Urinary bladder (tissue), 4 donors: ENCODE data around the gene AMIGO2. TPM values are rescaled to one million over a fixed set of nuclear protein-coding genes. Genes with fewer than 3 reads are reported as not detected.

Experiments
- DNase-seq: peaks from one replicate; pipeline ENCODE4 v3.0.0-alpha.2; 2015; ENCODE audit errors: extremely low spot score
- H3K27ac ChIP-seq: one replicate; pipeline ENCODE4 v1.5.1; 2013; ENCODE audit warnings: low read depth, mild to moderate bottlenecking, moderate library complexity
- H3K36me3 ChIP-seq: one replicate; pipeline ENCODE4 v1.6.1; 2013; ENCODE audit warnings: mild to moderate bottlenecking, moderate library complexity; ENCODE audit not compliant: insufficient read depth
- H3K4me1 ChIP-seq: one replicate; pipeline ENCODE4 v1.6.1; 2013; ENCODE audit warnings: mild to moderate bottlenecking, moderate library complexity; ENCODE audit not compliant: insufficient read depth
- H3K4me3 ChIP-seq: one replicate; pipeline ENCODE4 v1.5.1; 2013; ENCODE audit warnings: low read depth, low read length
- WGBS: extraction: QIAGEN DNeasy Blood & Tissue Kit; methylation state at CpG from one replicate; pipeline ENCODE4 v1.1.7; 2013; 5-methylcytosine and 5-hydroxymethylcytosine counted together
- polyA plus RNA-seq: library from polyadenylated mRNA; stranded (reverse); fragments of 200-250 nt; gene quantifications from one replicate; pipeline ENCODE4 v1.2.3, GENCODE V29; 2013
- total RNA-seq: library from RNA; depleted of rRNA; stranded (reverse); fragments of >200 nt; gene quantifications from one replicate; pipeline ENCODE4 v1.2.3, GENCODE V29; 2014
- donor health status: healthy with polysubstance abuse.
- donor health status: healthy.

Gene AMIGO2
- total and polyA plus RNA-seq, 2 donors: 17.9 to 21.6 TPM

DNA sequence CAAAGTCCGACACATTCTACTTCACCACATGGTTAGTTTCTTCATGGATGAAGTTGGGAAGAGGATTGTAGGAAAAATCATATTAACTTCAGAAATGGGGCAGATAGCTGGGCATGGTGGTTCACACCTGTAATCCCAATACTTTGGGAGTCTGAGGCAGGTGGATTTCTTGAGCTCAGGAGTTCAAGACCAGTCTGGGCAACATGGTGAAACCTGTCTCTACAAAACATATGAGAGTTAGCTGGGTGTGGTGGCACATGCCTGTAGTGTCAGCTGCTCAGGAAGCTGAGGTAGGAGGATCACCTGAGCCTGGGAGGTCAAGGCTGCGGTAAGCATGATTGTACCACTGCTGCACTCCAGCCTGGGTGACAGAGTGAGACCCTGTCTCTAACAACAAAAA is 49.9 kb downstream of the AMIGO2 start:
- Histone ChIP-seq H3K4me3 (no peak overlapping the region), H3K36me3 (no peaks in the 10 kb centered on the region), H3K27ac (no peak overlapping the region), H3K4me1 (no peaks in the 10 kb centered on the region)
- WGBS: 92% methylated on average over 2 of the region's 2 CpGs
- DNase-seq: no peak

DNA sequence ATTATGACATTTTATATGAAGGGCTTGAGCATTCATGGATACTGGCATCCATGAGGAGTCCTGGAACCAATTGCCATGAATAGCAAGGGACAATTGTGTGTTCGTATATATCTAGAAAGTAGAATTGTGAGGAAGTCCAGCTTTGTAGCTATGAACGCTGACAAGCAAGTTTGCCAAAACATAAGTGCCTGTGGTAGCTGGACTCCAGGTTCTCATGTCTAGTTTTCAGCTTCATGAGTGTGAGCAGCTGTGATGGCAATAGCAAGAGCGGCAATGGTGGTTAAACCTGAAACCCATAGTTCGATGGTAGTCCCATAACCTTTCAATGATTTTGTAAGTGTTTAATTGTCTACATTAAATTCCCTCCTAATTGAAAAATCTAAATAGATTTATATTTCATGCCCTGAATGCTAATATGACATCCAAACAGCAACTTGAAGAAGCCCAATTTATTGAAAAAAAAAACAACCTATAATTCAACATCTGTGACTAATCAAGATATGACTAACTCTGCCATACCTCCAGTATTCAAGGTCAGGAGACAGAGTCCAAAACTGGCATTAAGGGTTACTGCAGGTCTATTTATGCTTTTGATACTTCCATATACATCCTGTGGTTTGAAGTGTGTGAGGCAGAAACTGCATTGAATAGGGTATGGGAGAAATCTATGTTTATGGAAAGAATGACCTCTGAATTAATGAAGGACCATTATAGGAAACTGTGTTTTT is 50.6 kb downstream of the AMIGO2 start:
- 59% methylated on average over 4 of the region's 4 CpGs for WGBS
- no peak for DNase-seq
- no peak overlapping the region for H3K27ac ChIP-seq
- no peak overlapping the region for H3K4me3 ChIP-seq
- no peaks in the 10 kb centered on the region for H3K36me3 ChIP-seq
- no peaks in the 10 kb centered on the region for H3K4me1 ChIP-seq

DNA sequence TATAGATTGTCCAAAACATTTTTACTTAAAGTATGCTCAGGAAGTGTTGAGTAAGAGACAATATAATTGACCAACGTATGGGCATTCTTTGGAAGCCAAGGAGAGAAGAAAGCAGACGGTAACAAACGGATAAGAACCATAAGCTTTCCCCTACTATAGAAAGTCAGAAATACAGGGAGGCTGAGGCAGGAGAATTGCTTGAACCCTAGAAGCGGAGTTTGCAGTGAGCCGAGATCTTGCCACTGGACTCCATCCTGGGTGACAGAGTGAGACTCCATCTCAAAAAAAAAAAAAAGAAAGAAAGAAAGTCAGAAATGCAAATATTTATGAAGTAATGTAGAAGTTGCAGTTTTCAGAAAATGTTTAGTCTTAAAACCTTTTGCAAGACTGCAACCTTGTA is 51.6 kb downstream of the AMIGO2 start:
- WGBS: 81% methylated on average over 5 of the region's 5 CpGs
- no peak overlapping the region for H3K4me3 ChIP-seq

More for the DNA sequence above, 51.6 kb downstream of the AMIGO2 start:
- Histone ChIP-seq H3K4me1 (no peaks in the 10 kb centered on the region), H3K27ac (no peak overlapping the region), H3K36me3 (no peaks in the 10 kb centered on the region)
- no peak for DNase-seq

Other genes starting within 250 kb of the AMIGO2 start
- gene PCED1B, start 338 bp downstream of the AMIGO2 start, total RNA-seq: 1.1 TPM
- 4.6 TPM for gene PCED1B, start 338 bp downstream of the AMIGO2 start, polyA plus RNA-seq